Muscle of leg (tissue), 16 donors: ENCODE measurements around the gene MAPK8. TPM values are rescaled to one million over a fixed set of nuclear protein-coding genes. Genes with fewer than 3 reads are reported as not detected.
A peak's percentile ranks its signal among the peaks of the same experiment; 100 is the strongest.

Experiments
- DNase-seq: peaks from one replicate; pipeline ENCODE4 v3.0.0; 2013
- H3K27ac ChIP-seq: one replicate; pipeline ENCODE4 v1.5.1; 2013; ENCODE audit warnings: mild to moderate bottlenecking, low read length, control low read depth
- H3K27me3 ChIP-seq: one replicate; pipeline ENCODE4 v1.6.1; 2013; ENCODE audit warnings: low read length; ENCODE audit not compliant: control insufficient read depth, insufficient read depth
- H3K36me3 ChIP-seq: one replicate; pipeline ENCODE4 v1.6.1; 2013; ENCODE audit warnings: low read length; ENCODE audit not compliant: control insufficient read depth, insufficient read depth
- H3K4me1 ChIP-seq: one replicate; pipeline ENCODE4 v1.6.1; 2013; ENCODE audit warnings: low read length; ENCODE audit not compliant: control insufficient read depth, insufficient read depth
- H3K4me3 ChIP-seq: one replicate; pipeline ENCODE4 v1.5.1; 2013; ENCODE audit warnings: low read length, control low read depth
- H3K9me3 ChIP-seq: replicated peaks from 2 replicates; pipeline ENCODE4 v1.6.1; 2013; ENCODE audit warnings: low read depth, low read length; ENCODE audit not compliant: control insufficient read depth
- WGBS: methylation state at CpG from one replicate; pipeline ENCODE4 v1.1.5; 2013; ENCODE audit warnings: missing lambda C conversion rate; ENCODE audit not compliant: insufficient coverage; 5-methylcytosine and 5-hydroxymethylcytosine counted together
- long read RNA-seq, 11 donors: transcript quantifications; one replicate each; lab custom pipeline, GENCODE V29; 2026
- polyA plus RNA-seq, 8 donors: library from polyadenylated mRNA; unstranded; fragments of 120-200 nt; gene quantifications; one replicate each; pipeline versions ENCODE4 v1.2.1 to v1.2.3, GENCODE V29; 2013; ENCODE audit warnings: inconsistent platforms in 1 of 8, low replicate concordance in 1 of 8; ENCODE audit not compliant: insufficient read length in 8 of 8, insufficient read depth in 1 of 8
- total RNA-seq: library from RNA; stranded (reverse); fragments of 120-200 nt; gene quantifications from one replicate; pipeline ENCODE4 v1.2.4, GENCODE V29; 2013

The MAPK8 gene
- total RNA-seq, result 45.5 TPM
- polyA plus RNA-seq, result 10 to 100 TPM; 26.0 to 39.0 (median 32.1) TPM
- long read RNA-seq, donor 1, partial matches to known transcripts, result 0 of 1 reads
- long read RNA-seq, donor 1, other reads (novel, unspliced or antisense), result 0 of 1 reads
- long read RNA-seq, donor 2, result 0 reads
- long read RNA-seq, donor 3, full-length matches to known transcripts, result 1 of 1 reads
- long read RNA-seq, donor 3, partial matches to known transcripts, result 0 of 1 reads
- long read RNA-seq, donor 3, other reads (novel, unspliced or antisense), result 0 of 1 reads
- long read RNA-seq, donor 4, full-length matches to known transcripts, result 1 of 1 reads
- long read RNA-seq, donor 4, partial matches to known transcripts, result 0 of 1 reads
- long read RNA-seq, donor 4, other reads (novel, unspliced or antisense), result 0 of 1 reads
- long read RNA-seq, donor 5, full-length matches to known transcripts, result 5 of 5 reads
- long read RNA-seq, donor 5, partial matches to known transcripts, result 0 of 5 reads
- long read RNA-seq, donor 5, other reads (novel, unspliced or antisense), result 0 of 5 reads
- long read RNA-seq, donor 6, full-length matches to known transcripts, result 2 of 2 reads
- long read RNA-seq, donor 6, partial matches to known transcripts, result 0 of 2 reads
- long read RNA-seq, donor 6, other reads (novel, unspliced or antisense), result 0 of 2 reads
- long read RNA-seq, donor 7, partial matches to known transcripts, result 0 of 2 reads
- long read RNA-seq, donor 7, other reads (novel, unspliced or antisense), result 0 of 2 reads
- long read RNA-seq, donor 8, result 0 reads
- long read RNA-seq, donor 9, partial matches to known transcripts, result 0 of 1 reads
- long read RNA-seq, donor 9, other reads (novel, unspliced or antisense), result 0 of 1 reads
- long read RNA-seq, donor 10, partial matches to known transcripts, result 0 of 1 reads
- long read RNA-seq, donor 10, other reads (novel, unspliced or antisense), result 0 of 1 reads
- long read RNA-seq, donor 11, full-length matches to known transcripts, result 3 of 14 reads
- long read RNA-seq, donor 11, partial matches to known transcripts, result 11 of 14 reads
- long read RNA-seq, donor 11, other reads (novel, unspliced or antisense), result 0 of 14 reads

DNA sequence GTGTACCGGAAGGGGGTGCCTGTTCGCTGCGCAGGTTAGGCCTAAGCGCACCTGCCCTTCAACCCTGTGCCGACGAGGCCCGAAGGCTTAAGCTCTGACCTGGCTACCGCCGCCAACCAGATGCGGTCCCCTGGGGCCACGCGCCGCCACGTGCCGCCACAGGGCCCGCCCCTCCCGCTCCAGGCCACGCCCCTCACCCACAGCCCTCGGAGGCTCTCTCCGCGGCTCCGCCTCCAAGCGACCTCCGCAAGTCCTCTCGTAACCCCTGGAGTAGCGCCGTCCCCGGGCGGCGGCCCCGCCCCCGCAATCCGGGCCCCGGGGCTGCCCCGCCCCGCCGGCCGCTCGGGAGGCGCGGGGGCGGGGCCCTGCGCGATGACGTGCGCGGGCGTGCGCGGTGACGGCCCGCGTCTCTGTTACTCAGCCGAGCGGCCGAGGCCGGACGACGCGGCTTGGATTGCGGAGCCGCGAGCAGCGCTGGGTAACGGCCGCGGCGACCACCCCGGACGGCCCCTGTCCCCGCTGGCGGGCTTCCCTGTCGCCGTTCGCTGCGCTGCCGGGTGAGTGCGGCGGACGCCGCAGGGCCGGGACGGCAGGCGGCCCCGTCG is at the start of gene MAPK8:
Gene MAPK8, plus strand, starts transcription at position 413 of the 605 bp plus-strand sequence. CDS start 94,984 bp downstream, outside the sequence.
- no peaks in the 10 kb centered on the region for H3K9me3 ChIP-seq
- under 1% methylated on average over 77 of the region's 86 CpGs for WGBS
- peak within 1 kb of the TSS; percentile 66 for H3K4me3 ChIP-seq
- DNase-seq, result peak; percentile 93
- H3K27ac ChIP-seq, result peak within 1 kb of the TSS; percentile 74
- peaks cover 5% of the 10 kb centered on the region for H3K4me1 ChIP-seq
- H3K27me3 ChIP-seq, result no peaks in the 10 kb centered on the region
- H3K36me3 ChIP-seq, result no peaks in the 10 kb centered on the region

DNA sequence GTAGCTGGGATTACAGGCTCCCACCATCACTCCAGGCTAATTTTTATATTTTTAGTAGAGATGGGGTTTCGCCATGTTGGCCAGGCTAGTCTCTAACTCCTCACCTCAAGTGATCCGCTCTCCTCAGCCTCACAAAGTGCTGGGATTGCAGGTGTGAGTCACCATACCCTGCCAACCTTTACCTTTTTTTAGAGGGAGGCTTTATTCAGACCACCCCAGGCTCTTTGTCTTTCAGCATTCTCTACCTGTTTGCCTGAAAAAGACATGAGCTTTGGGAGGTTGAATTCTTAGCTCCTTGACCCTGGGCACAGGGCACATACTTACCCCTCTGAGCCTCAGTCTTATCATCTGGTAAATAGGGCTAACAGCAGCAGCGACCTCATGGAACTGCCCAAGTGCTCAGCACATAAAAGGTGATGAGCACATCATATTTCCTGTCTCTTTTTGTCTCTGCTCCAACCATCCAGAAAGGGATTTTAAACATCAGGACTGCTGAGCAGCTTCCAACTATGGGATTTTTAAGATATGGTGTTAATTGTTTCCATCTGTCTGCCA is 49.0 kb upstream of the MAPK8 start:
- H3K4me1 ChIP-seq, result no peaks in the 10 kb centered on the region
- H3K4me3 ChIP-seq, result no peak overlapping the region
- WGBS, result no CpG with 5 or more reads among the region's 3 CpGs
- no peak for DNase-seq
- no peaks in the 10 kb centered on the region for H3K36me3 ChIP-seq
- H3K27ac ChIP-seq, result no peak overlapping the region
- peaks cover under 1% of the 10 kb centered on the region for H3K27me3 ChIP-seq
- no peaks in the 10 kb centered on the region for H3K9me3 ChIP-seq

- Histone ChIP-seq H3K27me3 (no peaks in the 10 kb centered on the region), H3K4me3 (no peak overlapping the region), H3K36me3 (no peaks in the 10 kb centered on the region), H3K9me3 (no peaks in the 10 kb centered on the region), H3K4me1 (no peaks in the 10 kb centered on the region), H3K27ac (no peak overlapping the region)
- no peak for DNase-seq
- no CpG with 5 or more reads among the region's 1 CpG for WGBS
These were observed 48.4 kb upstream of the MAPK8 start for GRCh38 chr10:48258105-48258504.

DNA sequence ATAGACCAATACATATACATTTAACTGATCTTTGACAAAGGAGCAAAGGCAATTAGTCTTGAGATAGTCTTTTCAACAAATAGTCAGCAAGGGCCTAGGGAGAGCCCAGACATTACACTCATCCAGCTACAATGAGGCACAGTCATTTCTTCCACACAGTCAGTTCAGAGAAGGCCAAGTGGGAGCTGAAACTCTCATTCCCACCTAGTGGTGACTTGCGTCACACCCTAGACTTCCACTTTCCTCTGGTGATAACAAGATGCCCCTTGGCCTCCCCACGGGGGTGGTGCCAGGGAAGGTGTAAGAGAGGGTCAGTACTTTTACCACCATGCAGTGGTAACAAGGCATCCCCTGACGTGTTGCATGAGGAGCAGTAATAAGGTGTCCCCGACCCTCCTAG is 39.9 kb upstream of the MAPK8 start:
- no peaks in the 10 kb centered on the region for H3K27me3 ChIP-seq
- no peak overlapping the region for H3K4me3 ChIP-seq
- WGBS, result 86% methylated on average over 2 of the region's 4 CpGs
- H3K4me1 ChIP-seq, result no peaks in the 10 kb centered on the region
- no peaks in the 10 kb centered on the region for H3K36me3 ChIP-seq
- no peak overlapping the region for H3K27ac ChIP-seq
- DNase-seq, result no peak
- no peaks in the 10 kb centered on the region for H3K9me3 ChIP-seq

DNA sequence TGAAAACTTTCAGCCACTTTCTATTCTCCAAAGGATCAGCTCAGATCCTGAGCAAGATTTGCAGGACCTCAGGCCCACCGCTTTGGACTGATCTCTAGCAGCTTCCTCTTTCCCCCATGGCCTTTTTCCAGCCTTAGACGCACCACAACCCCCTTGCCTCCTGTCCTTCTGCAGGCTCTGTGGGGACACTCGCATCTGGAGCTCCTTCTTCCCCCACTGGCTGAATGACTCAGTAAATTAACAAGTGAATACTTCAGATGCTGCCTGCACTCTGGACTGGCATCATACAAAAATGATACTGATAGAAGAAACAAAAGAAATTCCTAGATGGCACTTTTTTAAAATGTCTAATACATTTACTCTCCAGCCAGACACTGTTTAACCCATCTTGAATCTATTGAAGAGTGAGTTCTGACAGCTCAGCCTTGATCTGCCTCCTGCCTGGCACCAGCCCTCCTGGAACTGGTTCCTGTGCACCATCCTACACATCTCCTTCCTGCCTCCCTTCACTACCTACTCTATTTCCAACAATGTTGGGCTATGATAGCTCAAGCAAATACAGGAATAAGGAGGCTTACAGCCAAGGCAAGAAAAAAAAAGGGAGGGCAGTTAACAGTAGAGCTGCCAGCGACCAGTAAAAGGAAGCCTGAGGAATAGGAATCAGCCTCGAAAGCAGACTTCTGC is 35.3 kb upstream of the MAPK8 start:
- no peaks in the 10 kb centered on the region for H3K9me3 ChIP-seq
- no peak overlapping the region for H3K4me3 ChIP-seq
- H3K36me3 ChIP-seq, result no peaks in the 10 kb centered on the region
- no peaks in the 10 kb centered on the region for H3K27me3 ChIP-seq
- 36% methylated on average over 4 of the region's 5 CpGs for WGBS
- no peaks in the 10 kb centered on the region for H3K4me1 ChIP-seq
- H3K27ac ChIP-seq, result no peak overlapping the region
- peak; percentile 15 for DNase-seq

DNA sequence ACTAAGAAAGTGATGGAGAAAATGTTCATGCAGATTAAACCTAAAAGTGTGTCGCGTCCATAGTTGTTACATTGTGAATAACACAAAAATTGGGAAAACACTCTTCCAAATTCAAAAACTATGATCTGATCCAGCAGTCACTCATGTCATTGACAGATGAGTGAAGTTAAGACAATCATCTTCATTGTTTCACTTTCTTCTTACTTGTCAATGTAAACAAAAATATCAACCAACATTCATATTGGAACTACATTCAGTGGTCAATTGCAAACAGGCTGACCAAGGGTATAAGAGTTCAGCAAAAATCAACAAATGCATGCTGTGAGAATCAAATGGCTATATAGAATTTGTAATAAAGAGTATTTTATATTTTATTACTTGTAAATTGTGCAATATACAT is 33.8 kb upstream of the MAPK8 start:
- no peaks in the 10 kb centered on the region for H3K27me3 ChIP-seq
- H3K4me3 ChIP-seq, result no peak overlapping the region
- no CpG with 5 or more reads among the region's 2 CpGs for WGBS
- no peak for DNase-seq
- no peak overlapping the region for H3K27ac ChIP-seq
- H3K9me3 ChIP-seq, result no peaks in the 10 kb centered on the region
- H3K36me3 ChIP-seq, result no peaks in the 10 kb centered on the region
- H3K4me1 ChIP-seq, result no peaks in the 10 kb centered on the region

DNA sequence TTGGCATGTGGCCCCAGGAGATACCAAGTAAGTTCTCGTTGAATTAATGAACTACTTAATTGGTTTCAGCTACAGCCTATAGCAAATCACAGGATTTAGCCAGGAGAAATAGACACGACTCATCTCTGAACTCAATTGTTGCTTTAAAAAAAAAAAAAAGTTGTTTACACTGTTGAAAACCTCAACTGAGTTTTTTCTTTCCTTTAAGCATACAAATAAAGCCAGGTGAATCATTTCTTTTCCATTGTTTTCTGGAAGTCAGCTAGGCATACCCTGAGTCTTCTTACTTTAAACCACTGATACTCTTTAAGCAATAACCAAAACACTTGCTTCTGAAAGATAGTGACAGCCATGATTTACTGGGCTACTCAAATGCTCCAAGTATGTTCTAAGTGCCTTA is 32.7 kb upstream of the MAPK8 start:
- no peak overlapping the region for H3K4me3 ChIP-seq
- DNase-seq, result no peak
- H3K27me3 ChIP-seq, result no peaks in the 10 kb centered on the region
- no peaks in the 10 kb centered on the region for H3K36me3 ChIP-seq
- no peak overlapping the region for H3K27ac ChIP-seq
- no CpG with 5 or more reads among the region's 2 CpGs for WGBS
- H3K9me3 ChIP-seq, result no peaks in the 10 kb centered on the region
- no peaks in the 10 kb centered on the region for H3K4me1 ChIP-seq

- Histone ChIP-seq H3K27ac (no peak within 1 kb of the TSS), H3K4me1 (no peaks in the 10 kb centered on the region), H3K36me3 (no peaks in the 10 kb centered on the region), H3K9me3 (no peaks in the 10 kb centered on the region), H3K4me3 (no peak within 1 kb of the TSS), H3K27me3 (no peaks in the 10 kb centered on the region)
- DNase-seq, result no peak
- WGBS, result 49% methylated on average over 6 of the region's 8 CpGs
These were observed 31.8 kb upstream of the MAPK8 start, which contains the start of gene FRMPD2 for GRCh38 chr10:48274636-48275035. Gene FRMPD2 (minus strand): TSS chr10:48274696. CDS start chr10:48274567, 129 bp downstream.

GRCh38 chr10:48277093-48277492 is 29.4 kb upstream of the MAPK8 start:
- no CpG with 5 or more reads among the region's 1 CpG for WGBS
- no peaks in the 10 kb centered on the region for H3K36me3 ChIP-seq
- H3K9me3 ChIP-seq, result no peaks in the 10 kb centered on the region
- no peaks in the 10 kb centered on the region for H3K4me1 ChIP-seq
- no peak for DNase-seq
- H3K27ac ChIP-seq, result no peak overlapping the region
- no peaks in the 10 kb centered on the region for H3K27me3 ChIP-seq
- no peak overlapping the region for H3K4me3 ChIP-seq
